HTERT RPE-1 (cell line): Measurements from ENCODE around the gene SORD.
"Not testable (repeated sequence)": the region's sequence is repeated elsewhere in the genome, so short reads cannot be mapped to it uniquely, and the experiment has no call there.

Source experiments
- in situ Hi-C: fragments of 300-500 bp; cut with MboI; formaldehyde crosslinking; loops from 4 replicates; pipeline ENCODE4 v1.14.3; 2020; ENCODE audit warnings: low sequenced_read_pairs

Gene SORD

GRCh38 chr15:45058690-45059675 lies 36.0 kb downstream of the SORD start:
- in situ Hi-C loops: not testable (repeated sequence)

GRCh38 chr15:45062301-45062700 lies 39.3 kb downstream of the SORD start:
- in situ Hi-C loops: not testable (repeated sequence)

DNA sequence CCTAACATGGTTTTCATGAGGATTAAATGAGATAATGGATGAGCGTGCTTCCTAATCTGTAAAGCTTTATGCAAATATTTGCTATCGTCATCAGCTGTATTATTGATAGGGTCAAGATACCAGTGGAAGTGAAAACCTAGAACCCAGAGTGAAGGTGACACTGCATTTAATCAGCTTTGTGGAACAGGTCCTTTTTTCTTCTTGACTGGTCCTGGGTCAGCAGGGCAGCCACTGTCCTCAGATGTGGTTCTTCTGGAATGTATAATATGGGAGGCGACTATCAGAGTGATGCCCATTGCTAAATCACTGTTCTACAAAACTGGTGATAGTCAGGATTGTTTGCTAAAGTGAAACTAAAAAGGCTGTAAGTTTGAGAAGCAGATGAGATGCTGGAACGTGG lies 41.4 kb downstream of the SORD start:
- in situ Hi-C loops: no loop called here

GRCh38 chr15:45069942-45070360 lies 47.0 kb downstream of the SORD start:
- in situ Hi-C loops: not testable (repeated sequence)

- in situ Hi-C loops: not testable (repeated sequence)
Measured at GRCh38 chr15:45073602-45074001, 50.6 kb downstream of the SORD start.

DNA sequence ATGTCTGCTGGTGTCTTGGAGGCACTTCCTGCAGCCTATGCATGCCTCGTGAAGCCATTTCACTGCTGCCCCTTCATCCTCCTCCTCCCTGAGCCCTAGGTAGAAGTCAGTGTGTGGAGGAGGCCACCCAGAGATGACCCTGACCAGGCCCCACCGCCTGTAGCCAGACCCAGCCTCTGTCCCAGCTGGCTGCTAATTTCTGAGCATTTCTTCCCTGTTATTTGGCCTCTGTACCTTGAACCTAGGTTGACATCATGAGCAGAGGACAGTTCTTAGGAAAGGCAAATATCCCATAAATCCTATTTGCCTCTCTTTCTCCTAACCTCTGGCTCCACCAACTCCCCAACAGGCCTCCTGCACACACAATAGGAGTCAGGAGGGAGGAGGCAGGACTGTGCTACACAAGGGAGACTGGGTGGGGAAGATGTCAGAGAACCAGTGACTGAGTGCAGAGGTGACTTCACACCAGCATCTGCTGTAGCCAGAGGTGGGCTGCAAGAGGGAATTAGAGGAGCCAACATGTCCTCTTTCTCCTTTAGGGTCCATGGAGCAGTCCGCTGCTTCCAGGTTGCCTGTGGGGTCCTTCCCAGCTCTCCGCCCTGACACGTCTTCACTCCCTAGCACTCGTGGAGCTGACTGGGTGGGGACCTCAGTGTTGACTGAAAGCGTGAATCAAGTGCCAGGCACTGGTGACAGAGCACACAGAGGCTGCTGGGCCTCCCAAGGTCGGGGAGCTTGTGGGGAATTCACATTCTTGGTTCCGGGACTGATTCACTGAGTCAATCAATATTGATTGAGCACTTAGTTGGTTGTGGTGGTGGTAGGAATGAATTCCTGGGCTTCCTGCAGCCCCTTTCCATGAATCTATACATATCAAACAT lies 52.7 kb downstream of the SORD start:
- in situ Hi-C loops: not testable (repeated sequence)

DNA sequence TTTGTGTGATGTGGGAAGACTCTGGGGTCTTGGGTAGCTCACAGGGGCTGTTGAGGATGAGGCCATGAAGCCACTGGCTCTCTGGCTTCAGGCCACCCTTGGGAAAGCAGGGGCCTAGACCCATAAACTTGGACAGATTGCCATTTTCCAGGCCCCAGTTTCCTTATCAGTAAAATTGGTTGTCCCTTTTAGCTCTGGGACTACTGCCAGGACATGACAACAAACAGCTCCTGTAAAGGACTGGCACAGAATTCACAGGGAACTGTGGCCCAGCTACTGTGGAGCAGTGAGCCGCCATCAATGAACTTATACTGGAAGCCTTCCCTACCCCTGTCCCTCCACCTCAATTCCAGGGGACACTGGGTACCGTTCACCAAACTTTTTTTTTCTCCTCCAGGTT lies 54.4 kb downstream of the SORD start:
- in situ Hi-C loops: not testable (repeated sequence)

- in situ Hi-C loops: not testable (repeated sequence)
Measured at GRCh38 chr15:45079201-45079600, 56.2 kb downstream of the SORD start.

GRCh38 chr15:45079628-45080246 lies 56.7 kb downstream of the SORD start:
- in situ Hi-C loops: not testable (repeated sequence)

GRCh38 chr15:45080593-45080992 lies 57.6 kb downstream of the SORD start:
- in situ Hi-C loops: not testable (repeated sequence)

GRCh38 chr15:45082412-45082811 lies 59.4 kb downstream of the SORD start:
- in situ Hi-C loops: not testable (repeated sequence)

DNA sequence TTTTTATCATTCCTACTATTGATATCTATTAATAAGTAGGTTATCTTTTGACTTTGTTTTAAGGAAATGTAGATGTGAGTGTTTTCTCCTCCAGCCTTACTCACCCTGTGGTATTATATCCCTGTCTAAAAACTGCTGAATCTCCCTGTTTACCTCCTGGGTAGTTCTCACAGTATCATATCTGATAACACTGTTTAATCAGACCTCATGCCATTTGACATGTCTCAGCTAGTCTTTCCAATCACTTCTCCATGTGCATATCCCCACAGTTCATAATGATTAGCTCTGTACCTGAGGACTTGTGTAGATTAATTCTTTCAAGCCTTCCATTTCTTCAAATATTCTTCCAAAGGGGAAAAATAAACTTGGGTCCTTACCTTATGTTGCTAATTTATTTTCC lies 60.2 kb downstream of the SORD start:
- in situ Hi-C loops: no loop called here

DNA sequence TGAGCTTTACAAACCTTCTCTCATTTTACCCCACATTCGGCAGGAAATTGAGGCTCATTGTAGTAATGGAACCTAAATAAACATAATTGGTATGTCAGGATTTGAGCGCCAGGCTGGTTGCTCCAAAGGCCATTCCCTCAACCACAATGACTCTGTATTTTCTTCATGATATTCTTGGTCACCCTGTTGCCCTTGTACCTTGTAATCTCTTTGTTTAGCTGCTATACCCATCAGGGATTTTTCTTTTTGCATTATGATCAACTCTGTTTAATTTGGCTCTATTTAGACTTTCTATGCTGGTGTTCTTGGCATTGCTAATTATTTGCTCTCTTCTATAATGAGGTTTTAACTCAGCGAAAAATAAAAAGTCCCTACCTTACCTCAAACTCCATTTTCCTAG lies 61.2 kb downstream of the SORD start:
- in situ Hi-C loops: no loop called here

DNA sequence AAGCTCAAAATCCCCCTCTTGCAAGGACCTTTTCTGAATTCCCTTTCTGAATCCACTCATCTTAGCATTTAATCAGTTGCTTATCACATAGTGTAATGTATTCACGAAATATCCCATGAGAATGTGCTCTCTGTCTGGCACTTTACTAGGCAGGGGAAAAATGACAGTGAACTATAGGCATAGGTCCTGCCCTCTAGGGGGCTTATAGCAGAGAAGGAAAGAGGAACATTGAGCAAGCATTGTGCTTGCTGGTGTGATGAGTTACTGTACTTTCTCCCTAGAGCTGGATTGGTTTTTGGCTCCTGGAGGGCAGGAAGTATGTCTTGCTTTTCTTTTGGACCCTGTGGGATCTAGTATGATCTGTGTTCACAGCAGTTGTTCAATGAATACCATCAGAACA lies 64.5 kb downstream of the SORD start:
- in situ Hi-C loops: no loop called here

- in situ Hi-C loops: no loop called here
Measured at GRCh38 chr15:45088801-45089711, 66.1 kb downstream of the SORD start.

GRCh38 chr15:45089712-45090373 lies 66.8 kb downstream of the SORD start:
- in situ Hi-C loops: no loop called here

GRCh38 chr15:45091161-45091560 lies 68.2 kb downstream of the SORD start:
- in situ Hi-C loops: no loop called here

DNA sequence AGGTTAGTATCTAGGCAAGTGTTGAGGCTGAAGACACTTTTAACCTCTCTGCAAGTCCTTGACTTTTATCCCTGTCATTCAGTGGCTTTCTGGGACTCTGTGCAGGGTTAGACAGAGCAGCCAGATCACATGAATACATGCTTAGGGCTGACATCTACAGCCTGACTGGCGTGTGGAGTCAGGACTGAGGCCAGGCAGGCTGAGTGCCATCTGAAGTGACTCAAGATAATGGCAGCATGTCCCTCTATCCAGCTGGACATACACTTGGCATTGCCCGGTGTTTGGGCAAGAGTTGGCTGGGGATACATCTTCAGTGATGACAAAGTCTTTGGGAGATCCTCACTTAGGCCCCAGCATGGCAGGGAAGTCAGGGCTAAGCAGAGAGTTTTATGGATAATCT lies 68.6 kb downstream of the SORD start:
- in situ Hi-C loops: no loop called here

- in situ Hi-C loops: no loop called here
Measured at GRCh38 chr15:45093013-45093412, 70.0 kb downstream of the SORD start.
